Measurements from ENCODE around the gene MOB2. TPM values are rescaled to one million over a fixed set of nuclear protein-coding genes. Genes with fewer than 3 reads are reported as not detected.

The MOB2 gene
- total and polyA plus RNA-seq, 7 donors, result 44.5 to 75.1 (median 58.1) TPM

DNA sequence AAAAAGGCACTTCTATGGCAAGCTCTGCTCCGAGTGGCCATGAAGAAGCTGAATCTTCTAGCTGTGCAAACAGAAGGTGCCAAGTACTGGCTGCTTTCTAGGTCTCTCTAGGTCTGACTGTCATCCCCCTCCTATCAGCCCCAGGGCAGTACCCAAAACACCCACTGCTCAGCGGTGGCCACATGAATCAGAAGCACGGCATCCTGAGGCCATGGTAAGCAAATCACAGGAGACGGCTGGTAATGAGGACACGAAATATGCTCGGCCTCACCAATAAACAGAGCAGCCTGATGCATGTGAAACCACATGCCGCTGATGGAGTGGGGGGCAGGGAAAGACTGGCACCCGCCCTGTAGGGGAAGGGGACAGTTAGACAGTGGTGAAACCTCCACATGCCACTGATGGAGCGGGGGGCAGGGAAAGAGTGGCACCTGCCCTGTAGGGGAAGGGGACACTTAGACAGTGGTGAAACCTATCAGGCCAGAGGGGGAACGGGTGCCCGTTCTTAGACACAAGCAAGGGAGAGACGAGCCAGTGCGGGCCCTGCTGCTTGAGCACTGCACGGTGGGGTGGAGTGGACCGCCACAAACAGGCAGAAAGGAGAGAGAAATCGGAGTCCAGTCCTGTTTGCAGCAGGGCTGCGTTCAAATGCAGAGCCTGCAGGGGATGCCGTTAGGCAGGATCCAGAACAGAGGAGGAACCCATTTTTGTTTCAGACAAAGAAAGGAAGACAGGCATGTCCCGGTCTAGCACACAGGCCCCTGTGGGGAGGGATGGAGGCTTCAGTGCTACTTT is 29.9 kb upstream of the MOB2 start:
- peaks cover 51% of the 10 kb centered on the region for H3K4me1 ChIP-seq
- no peak overlapping the region for H3K4me3 ChIP-seq
- DNase-seq (peak in 1 of 2 donors; percentile 36), ATAC-seq (no peak)
- no peak overlapping the region for H3K27ac ChIP-seq
- H3K27me3 ChIP-seq (ENCODE audit: insufficient read depth in 3 of 3, low read length in 2 of 3), result no peaks in the 10 kb centered on the region
- 83 to 86% (median 86%) methylated on average over 19 of the region's 19 CpGs for WGBS, 3 donors
- H3K36me3 ChIP-seq (ENCODE audit: insufficient read depth in 1 of 2, low read depth in 1 of 2), result no peaks in the 10 kb centered on the region
- intact Hi-C loops (cut with DNase I), result loop anchor here (5.0 kb wide), 3 partner anchors 59 to 314 kb away; no protein-coding TSS in a partner anchor
- TF ChIP-seq, protein P1, sequence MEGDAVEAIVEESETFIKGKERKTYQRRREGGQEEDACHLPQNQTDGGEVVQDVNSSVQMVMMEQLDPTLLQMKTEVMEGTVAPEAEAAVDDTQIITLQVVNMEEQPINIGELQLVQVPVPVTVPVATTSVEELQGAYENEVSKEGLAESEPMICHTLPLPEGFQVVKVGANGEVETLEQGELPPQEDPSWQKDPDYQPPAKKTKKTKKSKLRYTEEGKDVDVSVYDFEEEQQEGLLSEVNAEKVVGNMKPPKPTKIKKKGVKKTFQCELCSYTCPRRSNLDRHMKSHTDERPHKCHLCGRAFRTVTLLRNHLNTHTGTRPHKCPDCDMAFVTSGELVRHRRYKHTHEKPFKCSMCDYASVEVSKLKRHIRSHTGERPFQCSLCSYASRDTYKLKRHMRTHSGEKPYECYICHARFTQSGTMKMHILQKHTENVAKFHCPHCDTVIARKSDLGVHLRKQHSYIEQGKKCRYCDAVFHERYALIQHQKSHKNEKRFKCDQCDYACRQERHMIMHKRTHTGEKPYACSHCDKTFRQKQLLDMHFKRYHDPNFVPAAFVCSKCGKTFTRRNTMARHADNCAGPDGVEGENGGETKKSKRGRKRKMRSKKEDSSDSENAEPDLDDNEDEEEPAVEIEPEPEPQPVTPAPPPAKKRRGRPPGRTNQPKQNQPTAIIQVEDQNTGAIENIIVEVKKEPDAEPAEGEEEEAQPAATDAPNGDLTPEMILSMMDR (IDR thresholded peaks at IDR 0.05), result no peak
- H3K9me3 ChIP-seq, result no peaks in the 10 kb centered on the region

DNA sequence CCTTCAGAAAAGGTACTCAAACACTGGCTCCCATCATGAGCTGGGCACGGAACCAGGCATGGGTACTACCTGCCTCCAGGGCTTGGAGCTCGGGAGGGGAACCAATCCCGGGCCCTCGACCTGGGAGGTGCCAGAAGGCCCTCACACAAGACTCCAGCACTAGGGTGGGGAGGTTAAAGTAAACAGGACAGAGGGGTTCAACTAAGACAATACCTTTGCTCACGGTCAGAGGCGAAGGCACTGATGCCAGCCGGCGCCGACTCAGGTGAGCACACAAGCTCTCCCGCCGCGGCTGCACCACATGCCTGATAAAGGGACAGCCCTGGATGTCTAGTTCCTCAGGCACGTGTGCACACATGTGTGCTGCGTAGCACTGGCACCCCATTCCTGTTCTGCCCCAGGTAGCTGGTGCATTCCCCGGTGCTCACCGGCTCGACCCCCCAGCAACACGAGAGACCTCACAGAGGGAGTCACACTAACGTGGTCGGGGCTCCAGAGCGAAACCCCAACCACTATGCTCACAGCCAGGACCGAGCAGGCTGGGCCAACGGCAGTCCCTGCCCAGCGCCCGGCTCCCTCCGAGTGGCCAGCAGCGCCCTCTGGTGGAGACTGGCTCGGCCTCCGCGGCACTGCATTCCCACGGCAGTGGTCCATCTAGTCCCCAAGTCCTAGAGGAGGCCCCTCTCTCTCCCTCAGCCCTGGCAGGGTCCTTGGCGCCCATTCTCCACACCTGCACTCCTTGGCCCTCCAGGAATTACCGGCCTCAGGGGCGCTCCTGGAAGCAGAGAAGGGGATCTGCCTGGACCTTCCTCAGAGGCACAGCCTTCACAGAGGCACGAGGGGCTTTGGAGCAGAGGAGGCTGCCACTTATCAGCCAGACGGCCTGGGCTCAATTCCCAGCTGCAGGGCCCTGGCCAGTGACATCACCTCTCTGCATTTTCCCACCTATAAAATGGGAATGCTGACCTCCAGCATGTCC is 28.8 kb upstream of the MOB2 start:
- Histone ChIP-seq H3K4me1 (peaks cover 40% of the 10 kb centered on the region), H3K4me3 (no peak overlapping the region), H3K9me3 (no peaks in the 10 kb centered on the region), H3K27ac (no peak overlapping the region), H3K27me3 (ENCODE audit: insufficient read depth in 3 of 3, low read length in 2 of 3) (no peaks in the 10 kb centered on the region), H3K36me3 (ENCODE audit: insufficient read depth in 1 of 2, low read depth in 1 of 2) (no peaks in the 10 kb centered on the region)
- ATAC-seq (peak; percentile 91 to 96 (median 94)), DNase-seq (peak; percentile 84 to 91)
- intact Hi-C loops (cut with DNase I), result loop anchor here (1.0 to 5.0 kb wide), 5 partner anchors 58 to 313 kb away; no protein-coding TSS in a partner anchor
- WGBS, 3 donors, result 27 to 34% (median 33%) methylated on average over 33 to 36 of the region's 36 CpGs
- TF ChIP-seq, protein P1 (IDR thresholded peaks at IDR 0.05), result peak; percentile 97

DNA sequence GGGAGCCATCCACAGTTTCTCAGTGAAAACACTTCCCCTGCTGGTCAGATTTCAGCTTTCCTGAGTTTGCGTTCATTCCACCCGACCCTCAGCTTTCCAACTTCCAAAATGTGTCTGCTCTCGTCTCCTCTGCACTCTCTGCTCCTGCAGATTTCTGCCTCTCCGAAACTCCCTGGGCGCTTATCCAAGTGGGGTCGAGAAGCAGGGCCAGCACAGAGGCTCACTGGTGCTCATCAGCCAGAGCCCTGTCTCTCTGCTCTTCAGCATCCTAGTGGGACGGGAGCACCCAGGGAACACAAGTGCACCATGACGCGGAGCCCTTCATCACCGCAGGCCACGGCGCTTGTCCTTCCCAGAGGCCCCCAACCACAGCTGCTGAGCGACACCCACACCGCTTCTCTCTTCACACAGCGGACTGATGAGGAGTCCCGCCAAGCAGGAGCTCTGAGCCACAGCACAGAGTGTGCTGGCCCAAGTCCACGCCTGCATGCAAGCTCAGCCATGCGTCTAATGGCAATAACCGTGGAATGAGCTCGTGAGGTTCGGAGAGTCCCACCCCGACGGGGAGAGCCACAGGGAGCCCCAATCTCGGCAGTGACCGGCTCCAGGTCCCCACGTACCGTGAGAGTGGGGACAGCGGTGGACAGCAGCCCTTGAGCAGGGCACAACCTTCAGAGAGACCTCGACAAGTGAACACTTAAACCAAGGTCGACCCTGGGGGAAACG is 27.9 kb upstream of the MOB2 start:
- TF ChIP-seq, protein P1 (IDR thresholded peaks at IDR 0.05), result no peak
- intact Hi-C loops (cut with DNase I), result loop anchor here (1.0 to 5.0 kb wide), 5 partner anchors 57 to 312 kb away; no protein-coding TSS in a partner anchor
- no peaks in the 10 kb centered on the region for H3K9me3 ChIP-seq
- H3K36me3 ChIP-seq (ENCODE audit: insufficient read depth in 1 of 2, low read depth in 1 of 2), result no peaks in the 10 kb centered on the region
- WGBS, 3 donors, result 42 to 69% (median 55%) methylated on average over 31 of the region's 31 CpGs
- ATAC-seq, result peak; percentile 24 to 69 (median 40)
- H3K27ac ChIP-seq, result no peak overlapping the region
- DNase-seq, result peak in 1 of 2 donors; percentile 66
- peaks cover 36% of the 10 kb centered on the region for H3K4me1 ChIP-seq
- H3K27me3 ChIP-seq (ENCODE audit: insufficient read depth in 3 of 3, low read length in 2 of 3), result no peaks in the 10 kb centered on the region
- no peak overlapping the region for H3K4me3 ChIP-seq

All from psoas muscle (tissue), 8 donors.